ENCODE measurements around the gene FAU.
A peak's percentile ranks its signal among the peaks of the same experiment; 100 is the strongest.
"Not testable (repeated sequence)": the region's sequence is repeated elsewhere in the genome, so short reads cannot be mapped to it uniquely, and the experiment has no call there.

Gene FAU

GRCh38 chr11:65121447-65121864 lies 478 bp downstream of the FAU start:
- TF ChIP-seq, protein P1, sequence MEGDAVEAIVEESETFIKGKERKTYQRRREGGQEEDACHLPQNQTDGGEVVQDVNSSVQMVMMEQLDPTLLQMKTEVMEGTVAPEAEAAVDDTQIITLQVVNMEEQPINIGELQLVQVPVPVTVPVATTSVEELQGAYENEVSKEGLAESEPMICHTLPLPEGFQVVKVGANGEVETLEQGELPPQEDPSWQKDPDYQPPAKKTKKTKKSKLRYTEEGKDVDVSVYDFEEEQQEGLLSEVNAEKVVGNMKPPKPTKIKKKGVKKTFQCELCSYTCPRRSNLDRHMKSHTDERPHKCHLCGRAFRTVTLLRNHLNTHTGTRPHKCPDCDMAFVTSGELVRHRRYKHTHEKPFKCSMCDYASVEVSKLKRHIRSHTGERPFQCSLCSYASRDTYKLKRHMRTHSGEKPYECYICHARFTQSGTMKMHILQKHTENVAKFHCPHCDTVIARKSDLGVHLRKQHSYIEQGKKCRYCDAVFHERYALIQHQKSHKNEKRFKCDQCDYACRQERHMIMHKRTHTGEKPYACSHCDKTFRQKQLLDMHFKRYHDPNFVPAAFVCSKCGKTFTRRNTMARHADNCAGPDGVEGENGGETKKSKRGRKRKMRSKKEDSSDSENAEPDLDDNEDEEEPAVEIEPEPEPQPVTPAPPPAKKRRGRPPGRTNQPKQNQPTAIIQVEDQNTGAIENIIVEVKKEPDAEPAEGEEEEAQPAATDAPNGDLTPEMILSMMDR (IDR thresholded peaks at IDR 0.05; ENCODE audit: extremely low read depth, insufficient read depth, missing control alignments) = no peak
- in situ Hi-C loops (cut with MboI; ENCODE audit: low pct_unique_long_range_greater_than_20kb, low sequenced_read_pairs, unreplicated experiment) = no loop called here
- no peak for DNase-seq (ENCODE audit: low spot score)

GRCh38 chr11:65120831-65121230 lies 1.1 kb downstream of the FAU start:
- no peak for DNase-seq (ENCODE audit: low spot score)
- TF ChIP-seq, protein P1 (IDR thresholded peaks at IDR 0.05; ENCODE audit: extremely low read depth, insufficient read depth, missing control alignments) = no peak
- in situ Hi-C loops (cut with MboI; ENCODE audit: low pct_unique_long_range_greater_than_20kb, low sequenced_read_pairs, unreplicated experiment) = no loop called here

DNA sequence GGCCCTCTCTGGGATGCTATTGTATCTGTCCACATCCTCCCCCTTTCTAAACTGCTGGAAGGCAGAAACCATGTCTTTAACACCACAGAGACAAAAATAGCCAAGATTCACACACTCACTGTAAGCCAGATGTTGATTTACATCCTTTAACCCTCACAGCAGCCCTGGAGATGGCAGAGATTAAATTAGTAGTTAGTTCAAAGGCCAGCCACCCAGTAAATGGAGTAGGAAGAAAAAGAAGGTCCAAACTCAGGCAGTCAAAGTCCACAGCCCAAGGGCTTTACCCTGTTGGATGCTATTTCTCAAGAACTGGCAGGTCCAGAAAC lies 2.3 kb downstream of the FAU start:
- DNase-seq (ENCODE audit: low spot score) = no peak
- TF ChIP-seq, protein P1 (IDR thresholded peaks at IDR 0.05; ENCODE audit: extremely low read depth, insufficient read depth, missing control alignments) = no peak
- in situ Hi-C loops (cut with MboI; ENCODE audit: low pct_unique_long_range_greater_than_20kb, low sequenced_read_pairs, unreplicated experiment) = no loop called here

- in situ Hi-C loops (cut with MboI; ENCODE audit: low pct_unique_long_range_greater_than_20kb, low sequenced_read_pairs, unreplicated experiment); DNase-seq (ENCODE audit: low spot score): not testable (repeated sequence)
Observed at GRCh38 chr11:65118891-65119669, 2.9 kb downstream of the FAU start.

DNA sequence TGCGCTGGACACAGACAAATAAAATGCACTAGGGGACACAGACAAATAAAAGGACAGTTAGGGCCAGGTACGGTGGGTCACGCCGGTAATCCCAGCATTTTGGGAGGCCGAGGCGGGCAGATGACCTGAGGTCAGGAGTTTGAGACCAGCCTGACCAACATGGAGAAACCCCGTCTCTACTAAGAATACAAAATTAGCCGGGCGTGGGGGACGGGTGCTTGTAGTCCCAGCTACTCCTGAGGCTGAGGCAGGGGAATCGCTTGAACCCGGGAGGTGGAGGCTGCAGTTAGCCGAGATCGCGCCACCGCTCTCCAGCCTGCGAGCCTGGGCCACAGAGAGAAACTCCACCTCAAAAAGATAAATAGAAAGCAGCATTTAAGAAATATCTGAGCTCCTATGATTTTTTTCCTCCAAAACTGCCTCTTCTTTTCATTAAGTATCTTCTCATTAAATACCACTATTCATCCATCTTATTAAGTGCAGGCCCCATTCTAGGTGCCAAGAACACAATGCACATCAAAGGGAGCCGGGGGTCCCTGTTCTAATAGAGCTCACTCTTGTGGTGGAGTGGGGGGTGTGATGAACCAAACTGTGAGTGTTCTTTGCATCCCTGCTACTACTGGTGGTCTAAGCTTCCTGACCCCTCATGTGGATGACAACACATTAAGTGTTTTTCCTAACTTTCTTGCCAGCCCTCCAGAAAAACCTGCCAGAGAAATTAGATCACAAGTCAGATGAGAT lies 3.7 kb downstream of the FAU start:
- in situ Hi-C loops (cut with MboI; ENCODE audit: low pct_unique_long_range_greater_than_20kb, low sequenced_read_pairs, unreplicated experiment) = no loop called here
- TF ChIP-seq, protein P1 (IDR thresholded peaks at IDR 0.05; ENCODE audit: extremely low read depth, insufficient read depth, missing control alignments) = no peak
- no peak for DNase-seq (ENCODE audit: low spot score)

DNA sequence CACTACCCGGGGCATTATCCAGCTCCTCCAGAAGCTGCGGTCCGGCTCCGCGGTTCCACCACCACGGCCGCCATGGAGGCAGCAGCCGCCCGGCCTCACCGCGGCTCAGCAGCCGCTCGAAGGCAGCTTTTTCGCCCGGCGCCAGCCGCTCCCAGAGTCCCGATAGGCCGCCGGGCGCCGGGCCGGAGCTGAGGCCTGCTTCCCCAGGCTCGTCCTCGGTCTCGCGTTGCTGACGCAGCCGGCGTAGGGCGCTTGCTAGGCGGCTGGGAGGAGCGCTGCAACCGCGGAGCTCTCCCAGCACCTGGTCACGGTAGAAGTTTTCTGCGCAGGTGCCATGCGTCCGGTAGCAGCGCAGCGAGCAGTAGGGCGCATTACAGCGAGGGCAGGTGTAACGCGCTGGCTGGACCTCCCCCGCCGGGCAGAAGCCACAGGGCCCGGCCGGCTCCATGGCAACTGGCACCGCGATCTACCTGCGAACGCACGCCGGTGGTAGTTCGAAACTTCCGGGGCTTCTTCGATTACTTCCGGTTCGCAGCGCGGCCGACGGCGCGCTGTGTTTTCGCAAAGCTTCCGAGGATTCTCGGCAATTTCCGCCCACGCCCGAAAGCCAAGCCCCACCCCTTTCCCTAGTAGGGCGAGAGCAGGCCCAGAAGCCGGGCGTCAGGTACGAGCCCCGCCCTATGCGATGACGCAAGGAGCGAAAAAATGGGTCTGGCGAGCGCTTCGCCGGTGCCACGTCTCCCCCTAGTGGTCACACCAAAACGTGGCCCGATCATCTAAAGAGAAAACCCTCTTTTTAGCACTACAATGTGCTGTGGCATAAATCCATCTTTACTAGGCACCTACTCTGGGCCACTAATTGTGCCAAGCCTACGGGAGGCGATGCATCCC lies 4.5 kb downstream of the FAU start, which contains the start of gene ZNHIT2:
TSS of gene ZNHIT2 (minus strand) at position 496 of the 891 bp plus-strand sequence. CDS start at position 448, 48 bp downstream.
- peak; percentile 94 for DNase-seq (ENCODE audit: low spot score)
- in situ Hi-C loops (cut with MboI; ENCODE audit: low pct_unique_long_range_greater_than_20kb, low sequenced_read_pairs, unreplicated experiment) = no loop called here
- TF ChIP-seq, protein P1 (IDR thresholded peaks at IDR 0.05; ENCODE audit: extremely low read depth, insufficient read depth, missing control alignments) = peak; percentile 64
